HL-60/S4 (cell line): ENCODE results near the gene KYNU.

ENCODE experiments used
- in situ Hi-C: fragments of 300-500 bp; cut with MboI; formaldehyde crosslinking; loops from 2 replicates; pipeline ENCODE4 v1.14.3; 2022; ENCODE audit warnings: low sequenced_read_pairs

Gene KYNU

DNA sequence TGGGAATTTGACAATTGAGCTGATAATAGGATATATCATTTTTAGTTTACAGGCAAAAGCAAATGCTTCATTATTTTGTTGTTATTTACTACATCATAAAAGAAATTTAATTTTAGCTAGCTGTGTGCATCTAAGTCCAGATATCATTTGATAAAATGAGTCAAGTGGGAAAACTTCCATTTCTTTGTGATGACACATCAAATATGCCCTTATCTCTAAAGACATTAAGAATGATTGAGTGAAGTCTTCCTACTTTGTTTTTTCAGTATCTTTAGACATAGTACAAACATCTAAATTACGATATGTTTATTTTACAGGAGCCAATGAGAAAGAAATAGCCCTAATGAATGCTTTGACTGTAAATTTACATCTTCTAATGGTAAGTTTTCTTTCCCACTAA lies 77.0 kb downstream of the KYNU start:
- in situ Hi-C loops = no loop called here

GRCh38 chr2:142957144-142957543 lies 79.7 kb downstream of the KYNU start:
- in situ Hi-C loops = no loop called here

DNA sequence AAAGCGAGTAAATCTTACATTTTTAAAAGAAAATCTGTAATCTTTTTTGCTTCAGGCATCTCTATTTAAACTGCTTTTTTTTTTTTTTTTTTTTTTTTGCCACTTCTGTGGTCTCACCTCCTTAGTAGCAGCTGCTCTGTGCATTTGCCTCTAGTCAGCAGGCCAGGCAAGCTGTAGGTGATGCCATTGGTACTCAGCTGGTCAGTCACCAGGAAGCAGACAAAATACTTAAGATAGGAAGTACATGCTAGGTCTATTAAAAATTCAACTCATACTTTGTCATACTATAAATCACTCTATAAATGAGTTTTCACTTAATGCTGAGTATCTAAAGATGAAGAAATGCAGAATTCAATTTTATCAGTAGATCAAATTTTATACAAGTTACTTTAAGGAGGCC lies 83.7 kb downstream of the KYNU start:
- in situ Hi-C loops = no loop called here

- in situ Hi-C loops = no loop called here
Measured at GRCh38 chr2:142965443-142965842, 88.0 kb downstream of the KYNU start.

DNA sequence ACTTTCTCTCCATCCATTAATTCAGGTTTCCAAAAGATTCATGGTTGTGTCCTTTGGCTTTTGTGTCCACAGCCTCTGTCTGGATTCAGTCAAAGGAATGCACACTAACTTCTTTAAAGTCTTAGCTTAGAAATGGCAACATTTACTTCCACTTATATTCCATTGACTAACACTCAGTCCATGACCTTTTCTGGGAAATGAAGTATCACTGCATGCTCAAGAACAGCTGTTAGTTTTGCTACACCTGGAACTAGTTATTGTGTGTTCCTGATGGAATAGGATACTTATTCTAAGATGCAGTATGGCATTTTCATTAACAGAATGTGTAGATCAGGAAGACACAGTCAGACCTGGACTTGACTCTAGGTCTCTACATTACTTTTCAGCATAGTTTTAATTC lies 88.8 kb downstream of the KYNU start:
- in situ Hi-C loops = no loop called here

- in situ Hi-C loops = no loop called here
Measured at GRCh38 chr2:142967060-142967459, 89.6 kb downstream of the KYNU start.

DNA sequence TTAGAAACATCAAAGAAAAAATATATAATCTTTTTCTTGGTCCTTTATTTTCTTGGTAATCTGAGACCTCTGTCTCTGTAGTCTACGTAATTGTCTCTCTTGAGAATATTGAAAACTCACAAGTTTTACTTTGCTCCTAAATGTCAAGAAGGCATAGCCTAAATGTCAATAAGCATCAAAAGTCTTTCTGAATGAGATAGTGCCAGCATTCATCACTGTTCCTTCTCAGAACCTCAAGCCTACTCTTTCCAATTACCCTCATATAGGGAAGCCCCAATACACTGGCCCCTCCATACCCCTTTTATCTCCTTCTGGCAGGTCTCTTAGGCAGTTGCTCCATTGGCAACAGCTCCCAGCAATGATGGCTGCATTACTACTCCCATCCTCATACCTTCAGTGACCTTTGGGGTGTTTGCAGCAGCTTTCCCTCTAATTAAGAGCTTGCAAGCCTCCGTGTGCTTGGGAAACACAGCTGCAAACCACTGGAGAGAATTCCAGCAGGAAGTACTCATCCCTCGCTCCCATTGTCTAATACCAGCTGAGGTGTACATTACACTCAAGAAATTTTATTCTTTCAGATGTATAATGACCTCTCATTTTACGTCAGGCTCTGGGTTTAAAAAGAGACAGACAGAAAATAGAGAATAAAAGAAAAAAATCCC lies 95.8 kb downstream of the KYNU start:
- in situ Hi-C loops = no loop called here

DNA sequence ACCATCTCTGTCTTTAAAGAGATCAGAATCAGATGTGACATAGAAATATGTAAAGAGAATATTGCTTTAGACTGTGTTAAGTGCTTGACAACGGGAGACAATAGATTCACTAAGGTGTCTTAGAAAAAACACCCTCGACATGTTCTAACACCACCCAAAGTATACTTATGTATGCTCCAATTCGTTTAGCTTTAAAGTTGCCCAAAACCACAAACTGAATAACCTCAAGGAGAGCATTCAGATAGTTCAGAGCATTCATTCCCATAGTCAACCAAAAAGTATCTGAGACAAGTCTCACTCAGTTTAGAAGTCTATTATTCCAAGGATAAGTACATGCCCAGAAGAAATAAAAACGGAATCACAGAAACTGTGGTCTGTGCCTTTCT lies 96.4 kb downstream of the KYNU start:
- in situ Hi-C loops = no loop called here

- in situ Hi-C loops = no loop called here
Measured at GRCh38 chr2:142974288-142975024, 97.0 kb downstream of the KYNU start.

GRCh38 chr2:142975239-142975638 lies 97.8 kb downstream of the KYNU start:
- in situ Hi-C loops = no loop called here

- in situ Hi-C loops = loop anchor here (10.0 kb wide), 1 partner anchor 306 kb away; no protein-coding TSS in a partner anchor
Measured at GRCh38 chr2:142980246-142981068, 103.0 kb downstream of the KYNU start.

GRCh38 chr2:142981069-142981378 lies 103.6 kb downstream of the KYNU start:
- in situ Hi-C loops = loop anchor here (10.0 kb wide), 1 partner anchor 306 kb away; no protein-coding TSS in a partner anchor

DNA sequence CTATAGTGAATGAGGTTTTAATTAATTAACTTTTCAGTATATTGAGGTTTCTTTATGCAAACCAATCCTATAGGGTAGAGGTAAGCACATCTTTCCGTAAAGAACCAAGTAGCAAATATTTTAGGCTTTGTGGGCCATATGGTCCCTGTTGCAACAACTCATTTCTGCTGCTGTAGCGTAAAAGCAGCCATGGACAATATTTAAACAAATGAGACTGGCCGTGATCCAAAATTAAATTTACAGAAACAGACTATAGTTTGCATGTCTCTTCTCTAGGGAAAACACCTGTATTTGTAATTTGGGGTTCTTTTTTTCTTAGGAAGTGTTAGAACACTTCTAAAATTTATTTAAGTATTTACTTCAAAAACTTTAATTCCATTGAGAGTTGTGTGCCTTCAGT lies 104.3 kb downstream of the KYNU start:
- in situ Hi-C loops = loop anchor here (10.0 kb wide), 1 partner anchor 307 kb away; no protein-coding TSS in a partner anchor

- in situ Hi-C loops = loop anchor here (10.0 kb wide), 1 partner anchor 308 kb away; no protein-coding TSS in a partner anchor
Measured at GRCh38 chr2:142983174-142983573, 105.7 kb downstream of the KYNU start.

DNA sequence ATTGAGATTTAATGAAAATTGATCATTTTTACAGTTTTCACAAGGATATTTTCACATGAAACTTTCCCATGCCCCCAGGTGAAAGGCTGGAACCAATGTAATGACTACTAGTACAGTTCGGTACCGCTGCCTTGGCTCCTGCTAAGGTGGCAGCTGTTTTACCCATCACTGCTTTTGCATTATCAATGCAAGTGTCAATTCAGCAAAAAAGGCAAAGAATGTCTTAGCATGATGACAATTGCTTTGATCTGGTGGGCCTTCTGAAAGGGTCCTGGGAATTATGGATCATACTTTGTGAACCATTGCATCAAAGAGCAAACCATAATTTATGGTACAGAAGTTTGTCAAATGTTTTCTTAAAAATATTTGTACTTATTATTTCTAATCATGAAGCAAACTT lies 107.2 kb downstream of the KYNU start:
- in situ Hi-C loops = loop anchor here (10.0 kb wide), 1 partner anchor 310 kb away; no protein-coding TSS in a partner anchor

DNA sequence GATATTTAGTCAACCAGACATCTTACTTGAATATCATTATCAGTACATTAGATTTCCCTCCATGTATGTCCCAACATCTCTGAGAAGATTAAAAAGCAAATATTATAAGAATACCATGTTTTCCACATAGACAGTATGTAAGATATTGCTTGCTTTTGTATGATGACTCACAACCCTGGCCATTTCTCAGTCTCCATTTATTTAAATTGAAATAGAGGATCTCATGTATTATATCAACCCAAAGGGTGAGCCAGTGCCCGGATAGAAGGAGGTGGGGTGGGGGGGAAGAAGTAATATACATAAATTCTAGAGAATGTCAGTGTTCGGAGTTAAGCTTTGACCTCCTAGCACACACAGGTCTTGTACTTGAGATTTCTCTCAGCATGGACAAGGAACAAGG lies 109.6 kb downstream of the KYNU start:
- in situ Hi-C loops = loop anchor here (10.0 kb wide), 1 partner anchor 312 kb away; no protein-coding TSS in a partner anchor

- in situ Hi-C loops = loop anchor here (10.0 kb wide), 1 partner anchor 315 kb away; no protein-coding TSS in a partner anchor
Measured at GRCh38 chr2:142989273-142990204, 112.1 kb downstream of the KYNU start.

DNA sequence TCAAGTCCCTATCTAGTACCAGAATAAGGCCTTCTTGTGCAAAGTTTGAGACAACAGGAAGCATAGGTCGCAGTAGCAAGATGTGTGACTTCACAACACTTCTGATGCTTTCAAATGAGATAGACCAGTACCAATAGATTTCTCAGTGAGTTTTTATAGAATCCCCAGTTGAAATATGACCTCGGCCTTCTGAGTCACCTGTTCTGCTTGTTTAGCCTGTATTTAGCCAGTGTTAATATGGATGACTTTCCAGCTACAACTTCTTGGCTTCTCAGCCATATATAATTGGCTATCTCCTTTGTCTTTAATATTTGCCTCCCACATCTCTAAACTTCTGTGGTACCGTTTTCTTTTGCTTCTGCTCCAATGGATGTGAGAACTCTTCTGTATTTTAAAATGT lies 113.8 kb downstream of the KYNU start:
- in situ Hi-C loops = no loop called here

- in situ Hi-C loops = no loop called here
Measured at GRCh38 chr2:142992840-142993239, 115.4 kb downstream of the KYNU start.

GRCh38 chr2:142993771-142994170 lies 116.3 kb downstream of the KYNU start:
- in situ Hi-C loops = no loop called here
